OCI-LY7 (cell line): ENCODE data around the gene HRC. TPM values are rescaled to one million over a fixed set of nuclear protein-coding genes. Genes with fewer than 3 reads are reported as not detected.

Source experiments
- BruUV-seq: library from RNA; stranded (reverse); fragments of 400-500 nt; replicated peaks from 2 replicates; lab custom pipeline; 2021; lab: Mats Ljungman, UMichigan
- CTCF ChIA-PET: fragments of 300-600 bp; sonication (Branson Sonifier 250); formaldehyde crosslinking; loops from one replicate; lab custom pipeline; 2022; ENCODE audit warnings: antibody characterized with exemption; ENCODE audit not compliant: unreplicated experiment; lab: Charles Lee
- POLR2A ChIA-PET: fragments of 300-600 bp; sonication (Branson Sonifier 250); formaldehyde crosslinking; loops from one replicate; lab custom pipeline; 2022; ENCODE audit warnings: antibody characterized with exemption; lab: Charles Lee
- DNase-seq: peaks from one replicate; pipeline ENCODE4 v3.0.0-alpha.2; 2015; ENCODE audit warnings: low spot score
- H2AFZ ChIP-seq: fragments of 200-600 bp; sonication (generic), shearing (Covaris generic); 2 replicates; pipeline ENCODE4 v1.6.1; 2014; ENCODE audit warnings: mild to moderate bottlenecking, antibody characterized with exemption, low read length, moderate library complexity
- H3K27ac ChIP-seq: fragments of 200-600 bp; sonication (generic); 2 replicates; pipeline ENCODE4 v1.5.1; 2014; ENCODE audit warnings: mixed run types, low read depth, mild to moderate bottlenecking, moderate library complexity, low read length, inconsistent platforms; ENCODE audit not compliant: poor library complexity, severe bottlenecking
- H3K36me3 ChIP-seq: fragments of 200-600 bp; sonication (generic); 2 replicates; pipeline ENCODE4 v1.6.1; 2014; ENCODE audit warnings: mild to moderate bottlenecking, antibody characterized with exemption, low read length, moderate library complexity, mixed read lengths; ENCODE audit not compliant: insufficient read depth
- H3K4me1 ChIP-seq: fragments of 200-600 bp; sonication (generic); 2 replicates; pipeline ENCODE4 v1.5.1; 2014; ENCODE audit warnings: mild to moderate bottlenecking, low read length; ENCODE audit not compliant: insufficient read depth, poor library complexity, severe bottlenecking
- H3K4me2 ChIP-seq: fragments of 200-600 bp; sonication (generic); 2 replicates; pipeline ENCODE4 v1.6.1; 2014; ENCODE audit warnings: mild to moderate bottlenecking, low read length
- H3K4me3 ChIP-seq: fragments of 200-600 bp; sonication (generic); 2 replicates; pipeline ENCODE4 v1.5.1; 2014; ENCODE audit warnings: mild to moderate bottlenecking, low read depth, low read length; ENCODE audit not compliant: poor library complexity, severe bottlenecking
- H3K79me2 ChIP-seq: fragments of 200-600 bp; sonication (generic); 2 replicates; pipeline ENCODE4 v1.6.1; 2016; ENCODE audit warnings: low read depth, mild to moderate bottlenecking, low read length, moderate library complexity, mixed read lengths; ENCODE audit not compliant: insufficient read depth
- H3K9me2 ChIP-seq: fragments of 200-600 bp; sonication (generic); 2 replicates; pipeline ENCODE4 v1.6.1; 2016; ENCODE audit warnings: mild to moderate bottlenecking, low read length, mixed read lengths; ENCODE audit not compliant: insufficient read depth
- H3K9me3 ChIP-seq: fragments of 200-600 bp; sonication (generic); 2 replicates; pipeline ENCODE4 v1.6.1; 2014; ENCODE audit warnings: mild to moderate bottlenecking, mixed run types, low read length, mixed read lengths
- H4K20me1 ChIP-seq: fragments of 200-600 bp; sonication (generic); 2 replicates; pipeline ENCODE4 v1.6.1; 2014; ENCODE audit warnings: mild to moderate bottlenecking, antibody characterized with exemption, low read length, moderate library complexity, mixed read lengths; ENCODE audit not compliant: insufficient read depth
- CTCF ChIP-seq: fragments of 200-600 bp; sonication (generic); conservative IDR thresholded peaks from 2 replicates; pipeline ENCODE4 v1.5.1; 2014; ENCODE audit warnings: mild to moderate bottlenecking, antibody characterized with exemption, low read length, moderate library complexity, mixed read lengths
- EZH2phosphoT487 ChIP-seq: fragments of 200-600 bp; sonication (generic); IDR thresholded peaks from 2 replicates; pipeline ENCODE4 v1.6.1; 2018; ENCODE audit warnings: low read depth, borderline replicate concordance, mild to moderate bottlenecking, mixed run types, antibody characterized with exemption, low read length, moderate library complexity, mixed read lengths
- intact Hi-C: fragments of 100-400 bp; cut with micrococcal nuclease; formaldehyde crosslinking; loops from one replicate; pipeline ENCODE4 v1.10.0; 2022; ENCODE audit not compliant: unreplicated experiment
- total RNA-seq, 2 experiments: library from RNA; depleted of rRNA in 1 of 2; stranded (reverse); fragments of >200 nt in 1 of 2; shearing (Covaris generic) in 1 of 2; gene quantifications; 2 replicates each; pipeline ENCODE4 v1.2.3, GENCODE V29; 2014 to 2022

Gene HRC
- total RNA-seq, 2 experiments from 2014 or later, result not detected

- Histone ChIP-seq H2AFZ (peak within 1 kb of the TSS; percentile 82), H3K36me3 (no peaks in the 10 kb centered on the region), H3K4me1 (peaks cover 26% of the 10 kb centered on the region), H4K20me1 (no peaks in the 10 kb centered on the region), H3K4me3 (peak within 1 kb of the TSS; percentile 79), H3K9me3 (no peaks in the 10 kb centered on the region), H3K27ac (peak within 1 kb of the TSS; percentile 63), H3K9me2 (no peaks in the 10 kb centered on the region), H3K79me2 (no peaks in the 10 kb centered on the region), H3K4me2 (peak within 1 kb of the TSS; percentile 93)
- DNase-seq, result peak; percentile 95
- ChIA-PET POLR2A (no interaction called here), CTCF (interaction anchor here (0.5 kb wide), 1 partner anchor 9 kb away, joined by 4 read pairs; no protein-coding TSS in a partner anchor)
- TF ChIP-seq CTCF (0 out of 2 replicates have a peak, but pooled peaks have one; percentile 7), EZH2phosphoT487 (no peak)
- no TSS peak for BruUV-seq
- intact Hi-C loops, result loop anchor here (5.0 kb wide), 1 partner anchor 89 kb away; no protein-coding TSS in a partner anchor
Measured at GRCh38 chr19:49118565-49119410, 36.4 kb downstream of the HRC start, which contains the start of gene C19orf73. TSS of gene C19orf73 (minus strand) at chr19:49119143. CDS start at chr19:49119022, 121 bp downstream.

- TF ChIP-seq CTCF, result no peak
- TF ChIP-seq EZH2phosphoT487, result no peak
- DNase-seq, result peak; percentile 15
- H3K27ac ChIP-seq, result peak overlapping the region; percentile 63
- H3K4me2 ChIP-seq, result peak overlapping the region; percentile 93
- no peaks in the 10 kb centered on the region for H3K36me3 ChIP-seq
- peak overlapping the region; percentile 79 for H3K4me3 ChIP-seq
- no peaks in the 10 kb centered on the region for H4K20me1 ChIP-seq
- H3K9me2 ChIP-seq, result no peaks in the 10 kb centered on the region
- ChIA-PET POLR2A (no interaction called here), CTCF (interaction anchor here (0.5 kb wide), 1 partner anchor 10 kb away, joined by 4 read pairs; no protein-coding TSS in a partner anchor)
- H3K4me1 ChIP-seq, result peaks cover 28% of the 10 kb centered on the region
- H3K79me2 ChIP-seq, result no peaks in the 10 kb centered on the region
- peak overlapping the region; percentile 82; the same call in 1 of the 2 replicates for H2AFZ ChIP-seq
- intact Hi-C loops, result loop anchor here (5.0 kb wide), 1 partner anchor 89 kb away; no protein-coding TSS in a partner anchor
- H3K9me3 ChIP-seq, result no peaks in the 10 kb centered on the region
- no TSS peak for BruUV-seq
Measured at GRCh38 chr19:49117677-49118564, 37.3 kb downstream of the HRC start.
